ENCODE results near the gene PSMG3.

PSMG3 gene

GRCh38 chr7:1578513-1578912 is 8.7 kb upstream of the PSMG3 start:
- DNase-seq = no peak

- DNase-seq = no peak
These were observed 6.9 kb upstream of the PSMG3 start for GRCh38 chr7:1576521-1577253.

DNA sequence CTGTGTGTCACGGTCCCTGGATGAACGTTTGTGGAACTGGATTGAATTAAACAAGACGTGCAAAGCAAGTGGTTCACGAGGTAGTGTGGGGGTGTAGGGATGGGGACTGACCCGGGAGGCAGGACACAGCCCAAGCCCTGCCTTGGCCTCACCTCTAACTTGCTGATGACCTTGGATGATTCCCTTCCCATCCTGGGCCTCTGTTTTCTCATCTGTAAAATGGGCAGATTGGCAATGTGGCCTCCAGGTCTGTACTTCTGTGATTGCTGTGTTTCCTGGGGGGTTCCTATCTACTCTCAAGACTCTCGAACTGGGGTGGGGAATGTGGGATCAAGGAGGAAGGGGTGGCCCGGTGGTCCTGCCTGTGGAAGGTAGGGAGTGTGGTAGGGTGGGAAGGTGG is 6.0 kb upstream of the PSMG3 start:
- DNase-seq = no peak

- DNase-seq = no peak
These were observed 2.4 kb upstream of the PSMG3 start for GRCh38 chr7:1572111-1572822.

DNA sequence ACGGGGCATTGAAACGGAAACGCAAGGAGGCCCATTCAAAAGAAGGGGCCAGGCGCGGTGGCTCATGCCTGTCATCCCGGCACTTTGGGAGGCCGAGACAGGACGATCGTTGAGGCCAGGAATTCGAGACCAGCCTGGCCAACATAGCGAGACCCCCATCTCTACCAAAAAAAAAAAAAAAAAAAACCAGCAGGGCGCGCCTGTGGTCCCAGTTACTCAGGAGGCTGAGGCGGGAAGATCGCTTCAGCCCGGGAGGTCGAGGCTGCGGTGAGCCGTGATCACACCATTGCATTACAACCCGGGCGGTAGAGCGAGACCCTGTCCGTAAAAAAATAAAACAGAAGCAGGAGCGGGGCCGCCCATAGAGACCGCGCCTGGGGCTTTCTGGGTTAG is 396 bp downstream of the PSMG3 start:
- DNase-seq = no peak

GRCh38 chr7:1569016-1569415 is 816 bp downstream of the PSMG3 start:
- DNase-seq = peak; percentile 69

- DNase-seq = no peak
These were observed 1.8 kb downstream of the PSMG3 start for GRCh38 chr7:1567896-1568510.

DNA sequence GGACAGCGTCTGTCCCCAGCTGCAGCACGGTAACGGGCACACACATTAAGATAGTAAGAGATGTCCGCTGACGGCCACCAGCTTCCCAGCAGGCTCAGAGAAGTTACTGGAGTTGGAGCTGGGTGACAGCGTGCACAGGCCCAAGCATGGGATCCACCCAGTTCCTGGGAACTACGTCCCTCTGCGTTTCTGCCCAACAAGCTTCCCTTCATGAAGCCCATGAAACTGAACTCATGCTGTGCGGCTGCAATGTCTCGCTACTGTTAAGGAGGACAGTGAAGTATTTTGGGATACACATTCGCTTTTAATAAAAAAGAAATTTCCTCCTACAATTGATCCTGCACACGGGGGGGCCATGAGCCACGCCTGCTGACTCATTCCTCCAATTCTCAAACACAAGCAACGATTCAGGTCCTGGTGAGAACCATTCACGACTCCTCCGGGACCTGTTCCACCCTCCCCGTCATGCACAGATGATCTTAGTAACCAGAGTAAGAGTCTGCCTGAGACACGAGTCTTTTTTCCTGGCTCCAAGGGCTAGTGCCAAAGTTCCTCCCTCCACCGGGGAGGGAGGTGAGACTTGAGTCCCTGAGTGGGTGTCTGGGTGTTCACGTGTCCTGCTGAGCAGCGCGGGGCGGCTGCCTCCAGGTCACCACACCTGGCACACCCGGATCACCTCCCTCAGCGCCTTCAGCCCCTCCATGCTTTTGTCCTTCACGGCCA is 2.6 kb downstream of the PSMG3 start:
- no peak for DNase-seq

GRCh38 chr7:1566687-1567048 is 3.2 kb downstream of the PSMG3 start:
- no peak for DNase-seq

- DNase-seq = no peak
These were observed 5.2 kb downstream of the PSMG3 start for GRCh38 chr7:1564603-1565022.

DNA sequence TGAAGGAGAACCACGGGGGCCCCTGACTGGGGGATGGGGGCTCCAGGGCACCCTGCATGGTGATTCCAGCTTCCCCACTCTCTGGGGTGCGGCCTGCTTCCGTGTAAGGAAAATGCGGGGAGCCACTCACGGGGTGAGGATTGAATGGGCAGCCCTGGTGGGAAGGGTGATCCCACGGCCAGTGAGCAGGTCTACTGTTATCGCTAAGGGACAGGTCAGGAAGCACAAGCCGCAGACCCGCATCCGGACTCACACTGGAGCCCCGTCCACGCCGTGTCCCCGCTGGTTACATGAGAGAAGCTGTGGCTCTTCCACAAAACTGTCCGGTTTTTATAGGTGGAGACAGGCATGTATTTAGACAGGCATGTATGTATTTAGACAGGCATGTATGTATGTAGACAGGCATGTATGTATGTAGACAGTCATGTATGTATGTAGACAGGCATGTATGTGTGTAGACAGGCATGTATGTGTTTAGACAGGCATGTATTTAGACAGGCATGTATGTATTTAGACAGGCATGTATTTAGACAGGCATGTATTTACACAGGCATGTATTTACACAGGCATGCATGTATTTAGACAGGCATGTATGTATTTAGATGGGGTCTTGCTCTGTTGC is 5.7 kb downstream of the PSMG3 start:
- DNase-seq = no peak

GRCh38 chr7:1562597-1563051 is 7.2 kb downstream of the PSMG3 start:
- no peak for DNase-seq

DNA sequence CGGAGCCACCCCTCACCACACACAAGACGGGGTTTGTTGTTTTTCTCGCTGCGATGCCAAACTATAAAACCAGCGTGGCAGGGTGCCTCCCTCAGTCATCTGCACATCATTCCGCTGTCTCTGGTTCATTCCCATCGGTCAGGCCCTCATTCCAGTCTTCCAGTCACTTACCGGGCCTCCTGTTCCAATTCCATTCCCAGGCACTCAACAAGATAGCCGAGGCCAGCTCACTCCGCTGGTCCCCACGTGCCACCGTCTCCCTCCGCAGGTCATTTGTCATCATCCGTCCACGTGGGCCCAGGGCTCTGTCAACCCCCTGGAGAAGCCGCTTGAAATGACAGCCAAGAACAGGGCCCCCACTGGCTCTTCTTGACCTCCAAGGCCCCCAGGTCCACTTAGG is 7.7 kb downstream of the PSMG3 start:
- no peak for DNase-seq

DNA sequence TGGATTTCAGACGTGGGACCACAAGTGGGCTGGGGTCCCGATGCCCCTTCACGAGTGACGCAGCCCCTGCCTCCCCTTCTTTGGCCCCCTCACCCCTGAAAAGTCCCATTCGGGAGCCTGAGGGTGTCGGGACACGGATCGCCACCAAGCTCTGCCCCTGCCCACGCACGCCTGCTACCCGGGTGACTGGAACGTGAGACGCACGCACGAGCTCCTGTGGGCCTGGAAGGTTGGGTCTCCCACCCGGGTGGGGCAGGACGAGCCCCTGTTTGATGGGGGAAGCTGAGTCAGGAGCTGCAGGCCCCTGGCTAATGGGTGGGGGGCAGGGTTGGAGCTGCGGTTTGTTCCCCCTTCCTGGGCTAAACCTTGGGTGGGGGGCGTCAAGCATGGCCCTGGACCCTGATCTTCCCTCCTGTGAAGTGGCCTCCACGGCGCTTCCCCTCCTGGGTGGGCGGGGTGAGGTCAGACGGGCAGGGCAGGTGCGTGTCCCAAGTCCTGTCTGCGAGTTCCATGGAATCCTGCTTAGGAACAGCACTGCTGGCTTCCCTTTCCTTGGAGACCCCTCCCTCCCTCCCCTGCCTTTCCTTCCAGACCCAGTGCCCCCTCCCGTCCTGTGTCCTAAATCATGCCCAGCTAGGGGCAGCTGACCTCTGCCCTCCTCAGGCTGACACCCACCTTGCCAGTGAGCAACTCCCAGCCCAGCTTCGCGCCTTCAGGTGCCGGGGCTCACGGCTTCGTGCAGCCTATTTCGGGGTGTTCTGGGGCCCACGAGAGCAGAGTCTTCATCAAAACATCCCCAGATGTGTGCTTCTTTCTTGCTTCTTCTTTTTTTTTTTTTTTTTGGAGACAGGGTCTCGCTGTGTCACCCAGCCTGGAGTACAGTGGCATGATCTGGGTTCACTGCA is 8.5 kb downstream of the PSMG3 start:
- no peak for DNase-seq

DNA sequence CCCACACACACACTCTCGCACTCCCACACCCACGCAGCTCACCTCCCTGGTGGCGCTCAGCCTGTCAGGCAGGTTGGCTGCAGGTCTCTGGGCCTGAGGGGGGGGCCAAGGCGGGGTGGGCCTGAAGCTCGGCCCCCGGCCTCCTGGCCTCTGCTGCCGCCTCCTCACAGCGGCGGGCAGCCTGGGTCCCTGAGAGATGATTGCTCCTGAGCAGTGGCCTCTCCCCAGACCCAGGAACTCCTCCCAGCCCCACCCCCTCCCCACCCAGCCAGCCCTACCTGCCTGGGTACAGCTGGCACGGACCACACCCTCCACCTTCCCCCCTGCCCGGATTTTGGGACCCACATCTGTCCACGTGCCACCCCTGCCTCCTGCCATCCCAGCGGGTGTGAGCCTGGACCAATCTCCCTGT is 9.2 kb downstream of the PSMG3 start:
- no peak for DNase-seq

DNA sequence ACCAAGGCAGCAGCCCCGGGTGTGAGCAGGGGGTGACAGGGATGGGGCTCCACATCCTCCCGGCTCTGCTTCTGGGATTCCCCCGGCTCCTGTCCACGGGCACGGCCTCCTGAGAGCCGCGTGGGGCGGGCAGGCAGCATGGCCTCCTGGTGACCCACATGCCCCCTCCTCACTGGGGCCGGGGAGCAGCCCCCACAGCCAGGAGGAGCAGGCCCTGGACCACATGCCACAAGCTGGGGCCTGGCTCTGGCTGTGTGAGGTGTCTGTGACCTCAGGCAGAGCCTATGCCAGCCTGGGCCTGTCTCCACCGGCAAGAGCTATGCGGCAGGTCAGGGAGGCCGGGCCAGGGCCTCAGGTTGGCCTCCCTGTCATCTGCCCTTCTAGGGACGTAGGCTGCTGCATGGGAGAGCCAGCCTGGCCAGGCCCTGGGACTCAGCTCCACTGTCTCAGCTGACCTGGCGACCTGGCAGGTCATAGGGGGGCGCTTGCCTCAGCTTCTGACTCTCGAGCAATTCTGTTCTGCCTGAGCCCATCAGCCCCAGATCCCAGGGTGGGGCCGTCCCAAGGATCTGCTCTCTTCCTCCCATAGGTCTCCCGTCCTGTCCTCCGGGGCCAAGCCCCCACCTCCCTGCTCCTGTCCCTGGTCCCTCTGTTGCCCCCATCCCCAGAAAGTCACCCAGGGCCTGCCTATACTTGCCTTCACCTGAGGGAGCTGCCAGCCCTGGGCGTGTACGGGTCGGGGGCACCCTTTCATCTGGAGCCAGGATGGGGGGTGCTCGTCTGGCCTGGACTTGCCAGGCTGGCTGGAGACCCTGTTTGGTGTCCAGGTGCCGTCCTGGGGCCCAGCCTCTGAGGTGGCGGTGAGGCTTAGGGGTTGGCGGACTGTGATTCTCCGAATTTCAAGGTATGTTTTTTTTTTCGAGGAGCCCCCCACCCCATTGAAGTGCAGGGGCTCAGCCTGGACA is 9.9 kb downstream of the PSMG3 start:
- DNase-seq = no peak

- no peak for DNase-seq
These were observed 10.8 kb downstream of the PSMG3 start for GRCh38 chr7:1558841-1559625.

DNA sequence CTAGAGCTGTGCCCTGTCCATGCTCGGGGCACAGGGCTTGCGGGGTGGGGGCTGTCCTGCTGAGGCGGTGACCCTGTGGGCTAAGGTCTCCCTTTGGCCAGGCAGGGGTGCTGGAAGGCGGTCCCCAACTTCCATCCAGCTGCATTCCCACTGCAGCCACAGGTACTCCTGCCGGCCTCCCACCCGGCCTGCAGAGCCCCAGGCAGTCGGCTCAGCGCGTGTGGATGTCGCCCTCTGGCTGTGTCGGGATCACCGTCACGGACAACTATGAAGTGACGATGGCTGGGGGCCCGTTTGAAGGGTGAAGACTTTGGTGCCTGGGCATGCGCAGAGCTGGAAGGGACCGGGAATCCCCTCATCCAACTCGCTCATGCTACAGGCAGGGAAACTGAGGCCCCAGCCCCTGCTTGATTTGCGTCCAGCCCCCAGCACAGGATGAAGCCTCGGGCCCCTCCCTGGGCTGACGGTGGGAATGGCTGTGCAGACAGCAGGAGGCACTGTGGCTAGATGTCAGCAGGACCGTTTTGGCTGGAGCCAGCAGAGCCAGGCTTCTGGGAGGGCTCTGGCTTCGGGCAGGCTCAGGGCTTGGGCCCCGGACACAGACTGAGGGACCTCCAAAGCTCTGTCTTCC is 11.5 kb downstream of the PSMG3 start:
- DNase-seq = no peak

- DNase-seq = no peak
These were observed 12.1 kb downstream of the PSMG3 start for GRCh38 chr7:1557771-1558170.
